Astrocyte of the hippocampus (primary cell): ENCODE results near the gene CFAP97D2.
"Not testable (repeated sequence)": the region's sequence is repeated elsewhere in the genome, so short reads cannot be mapped to it uniquely, and the experiment has no call there.

Experiments used
- DNase-seq: peaks from one replicate; pipeline ENCODE4 v3.0.0; 2011; ENCODE audit warnings: low read depth, low spot score

The CFAP97D2 gene

GRCh38 chr13:114158869-114159666 lies 20.0 kb upstream of the CFAP97D2 start:
- not testable (repeated sequence) for DNase-seq

GRCh38 chr13:114161028-114161556 lies 18.0 kb upstream of the CFAP97D2 start:
- DNase-seq, result no peak

GRCh38 chr13:114161644-114162532 lies 17.2 kb upstream of the CFAP97D2 start:
- DNase-seq, result no peak

- DNase-seq, result no peak
These were observed 16.5 kb upstream of the CFAP97D2 start for GRCh38 chr13:114162533-114162922.

- no peak for DNase-seq
These were observed 15.0 kb upstream of the CFAP97D2 start for GRCh38 chr13:114164053-114164452.

- DNase-seq, result no peak
These were observed 14.2 kb upstream of the CFAP97D2 start for GRCh38 chr13:114164681-114165429.

GRCh38 chr13:114166381-114167131 lies 12.5 kb upstream of the CFAP97D2 start:
- DNase-seq, result peak; percentile 68

GRCh38 chr13:114167426-114167825 lies 11.6 kb upstream of the CFAP97D2 start:
- peak; percentile 60 for DNase-seq

GRCh38 chr13:114167885-114168284 lies 11.2 kb upstream of the CFAP97D2 start:
- no peak for DNase-seq

GRCh38 chr13:114173272-114173671 lies 5.8 kb upstream of the CFAP97D2 start:
- no peak for DNase-seq

- DNase-seq, result no peak
These were observed 5.3 kb upstream of the CFAP97D2 start for GRCh38 chr13:114173745-114174144.

GRCh38 chr13:114174529-114174961 lies 4.5 kb upstream of the CFAP97D2 start:
- no peak for DNase-seq

- DNase-seq, result not testable (repeated sequence)
These were observed 2.6 kb upstream of the CFAP97D2 start for GRCh38 chr13:114176359-114176902.

- no peak for DNase-seq
These were observed 1.6 kb upstream of the CFAP97D2 start for GRCh38 chr13:114177245-114178010.

GRCh38 chr13:114185182-114185971 lies 6.3 kb downstream of the CFAP97D2 start:
- DNase-seq, result no peak

- DNase-seq, result no peak
These were observed 15.8 kb downstream of the CFAP97D2 start for GRCh38 chr13:114194853-114195252.

- DNase-seq, result no peak
These were observed 17.6 kb downstream of the CFAP97D2 start for GRCh38 chr13:114196629-114197028.

- no peak for DNase-seq
These were observed 19.5 kb downstream of the CFAP97D2 start for GRCh38 chr13:114198556-114198955.

GRCh38 chr13:114199526-114199925 lies 20.5 kb downstream of the CFAP97D2 start:
- not testable (repeated sequence) for DNase-seq
